ENCODE measurements around the gene NOTCH1. TPM values are rescaled to one million over a fixed set of nuclear protein-coding genes. Genes with fewer than 3 reads are reported as not detected.

The NOTCH1 gene
- total RNA-seq, 1 donor from 2014 or later: 84.4 TPM

GRCh38 chr9:136474021-136474640 lies 71.7 kb downstream of the NOTCH1 start:
- intact Hi-C loops (cut with micrococcal nuclease): no loop called here

- intact Hi-C loops (cut with micrococcal nuclease): no loop called here
These were observed 72.5 kb downstream of the NOTCH1 start for GRCh38 chr9:136473354-136473721.

- intact Hi-C loops (cut with micrococcal nuclease): no loop called here
These were observed 73.1 kb downstream of the NOTCH1 start for GRCh38 chr9:136472640-136473353.

GRCh38 chr9:136471802-136472487 lies 73.9 kb downstream of the NOTCH1 start:
- intact Hi-C loops (cut with micrococcal nuclease): no loop called here

GRCh38 chr9:136470792-136471469 lies 74.9 kb downstream of the NOTCH1 start:
- intact Hi-C loops (cut with micrococcal nuclease): no loop called here

- intact Hi-C loops (cut with micrococcal nuclease): no loop called here
These were observed 75.5 kb downstream of the NOTCH1 start for GRCh38 chr9:136470356-136470755.

- intact Hi-C loops (cut with micrococcal nuclease): no loop called here
These were observed 78.1 kb downstream of the NOTCH1 start for GRCh38 chr9:136467766-136468165.

- intact Hi-C loops (cut with micrococcal nuclease): no loop called here
These were observed 79.7 kb downstream of the NOTCH1 start for GRCh38 chr9:136466155-136466541.

GRCh38 chr9:136465500-136466154 lies 80.2 kb downstream of the NOTCH1 start:
- intact Hi-C loops (cut with micrococcal nuclease): no loop called here

GRCh38 chr9:136464241-136464640 lies 81.6 kb downstream of the NOTCH1 start:
- intact Hi-C loops (cut with micrococcal nuclease): no loop called here

- intact Hi-C loops (cut with micrococcal nuclease): no loop called here
These were observed 82.3 kb downstream of the NOTCH1 start for GRCh38 chr9:136463578-136463977.

GRCh38 chr9:136462664-136463063 lies 83.2 kb downstream of the NOTCH1 start:
- intact Hi-C loops (cut with micrococcal nuclease): no loop called here

GRCh38 chr9:136460772-136461325 lies 85.0 kb downstream of the NOTCH1 start:
- intact Hi-C loops (cut with micrococcal nuclease): no loop called here

- intact Hi-C loops (cut with micrococcal nuclease): no loop called here
These were observed 86.4 kb downstream of the NOTCH1 start for GRCh38 chr9:136459425-136459824.

GRCh38 chr9:136457326-136457725 lies 88.5 kb downstream of the NOTCH1 start:
- intact Hi-C loops (cut with micrococcal nuclease): no loop called here

GRCh38 chr9:136456258-136456657 lies 89.6 kb downstream of the NOTCH1 start:
- intact Hi-C loops (cut with micrococcal nuclease): no loop called here

- intact Hi-C loops (cut with micrococcal nuclease): no loop called here
These were observed 90.5 kb downstream of the NOTCH1 start for GRCh38 chr9:136455043-136456002.

GRCh38 chr9:136454026-136454796 lies 91.6 kb downstream of the NOTCH1 start:
- intact Hi-C loops (cut with micrococcal nuclease): no loop called here

GRCh38 chr9:136453326-136453725 lies 92.5 kb downstream of the NOTCH1 start:
- intact Hi-C loops (cut with micrococcal nuclease): no loop called here

Measured in T-helper 1 cell treated with Interleukin-12 subunit alpha and Interleukin-12 subunit beta and Interleukin-4 antibody, amounts not matched to agents 30 ng/mL and 1 ng/mL, for 36 hours (primary cell).